Fibroblast of lung (primary cell): ENCODE measurements around the gene OR2W3.

Experiments used
- CTCF ChIP-seq, 2 donors: IDR thresholded peaks in 1 of 2; conservative IDR thresholded peaks in 1 of 2; 1 replicate in 1 of 2; 2 replicates in 1 of 2; pipeline ENCODE4 v1.5.1; 2011 to 2012; ENCODE audit warnings: low read length in 2 of 2, control low read depth in 1 of 2, inconsistent platforms in 1 of 2, low read depth in 1 of 2, mild to moderate bottlenecking in 1 of 2
- EZH2 ChIP-seq: IDR thresholded peaks from 2 replicates; pipeline ENCODE4 v1.5.1; 2012; ENCODE audit warnings: low read length, control low read depth, mild to moderate bottlenecking; ENCODE audit errors: missing control alignments

GRCh38 chr1:247913786-247914185 lies 18.4 kb downstream of the OR2W3 start:
- no peak for TF ChIP-seq CTCF (conservative IDR thresholded peaks at IDR 0.05 in 1 of 2, IDR thresholded peaks at IDR 0.05 in 1 of 2; ENCODE audit: low read depth in 1 of 2, low read length in 2 of 2)
- TF ChIP-seq EZH2 = no peak
